HG02588 (cell line): Measurements from ENCODE around the gene RNF213.

Experiments
- ATAC-seq: cut with Tn5 transposase; IDR thresholded peaks from one replicate; pipeline ENCODE4 v1.9.1; 2021; ENCODE audit warnings: mild to moderate bottlenecking, moderate library complexity; ENCODE audit not compliant: unreplicated experiment

Gene RNF213

DNA sequence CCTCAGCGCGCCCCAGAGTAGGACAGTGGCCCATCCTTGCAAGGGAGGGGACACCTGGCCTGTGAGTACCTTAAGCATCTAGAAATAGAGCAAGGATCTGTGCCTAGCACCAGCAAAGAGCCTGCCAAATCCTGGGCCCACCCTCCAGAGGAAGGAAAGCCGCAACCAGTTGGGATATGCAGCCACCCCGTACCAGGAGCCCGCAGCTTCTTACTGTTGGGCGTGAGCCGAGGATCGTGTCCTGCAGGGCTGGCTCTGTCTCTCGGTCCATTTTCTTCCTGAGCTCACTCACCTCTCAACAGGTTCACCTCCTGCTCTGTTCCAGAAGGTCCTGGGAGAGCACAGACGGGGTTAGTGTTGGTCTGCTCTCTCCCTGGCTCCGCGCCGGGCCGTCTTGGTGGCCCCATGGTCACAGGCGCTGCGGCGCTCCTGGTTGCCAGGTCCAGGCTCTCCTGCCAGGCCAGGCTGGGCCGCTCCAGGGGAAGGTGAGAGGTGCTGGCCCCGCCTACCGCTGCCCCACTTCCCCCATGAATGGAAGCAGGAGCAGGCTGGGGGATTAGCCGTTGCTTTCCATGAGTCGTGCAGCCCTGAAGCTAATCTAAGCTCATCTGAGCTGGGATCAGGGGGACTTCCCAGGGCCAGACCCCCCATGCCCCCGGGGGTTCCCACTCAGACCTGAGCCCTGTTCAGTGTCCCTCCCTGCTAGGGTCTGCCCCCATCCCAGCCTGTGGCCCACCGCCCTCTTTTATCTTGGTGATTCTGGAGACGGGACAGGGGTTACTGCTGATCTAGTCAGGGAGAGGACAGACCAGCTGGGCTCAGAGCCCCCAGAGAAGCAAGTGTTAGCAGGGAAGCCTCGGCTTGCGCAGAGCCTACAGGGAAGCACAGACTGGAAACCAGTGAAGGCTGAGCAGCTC is 167.0 kb downstream of the RNF213 start:
- no peak for ATAC-seq

DNA sequence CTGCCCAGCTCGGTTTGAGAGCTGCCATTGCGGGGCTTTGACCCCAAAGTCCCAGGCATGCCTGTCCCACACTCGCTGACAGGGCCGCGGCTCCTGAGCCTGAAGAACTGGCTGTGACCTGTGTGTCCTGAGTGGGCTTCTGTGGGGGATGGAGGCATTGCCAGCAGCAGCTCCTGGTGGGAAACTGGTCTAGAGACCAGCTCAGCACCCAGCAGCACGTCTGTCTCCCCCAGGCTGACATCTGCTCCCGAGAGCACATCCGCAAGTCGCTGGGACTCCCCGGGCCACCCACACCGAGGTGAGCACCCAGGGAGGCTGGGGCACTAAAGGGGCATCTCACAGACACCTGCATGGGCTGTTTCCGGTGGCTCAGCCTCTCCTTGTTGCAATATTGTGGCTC is 167.7 kb downstream of the RNF213 start:
- no peak for ATAC-seq

DNA sequence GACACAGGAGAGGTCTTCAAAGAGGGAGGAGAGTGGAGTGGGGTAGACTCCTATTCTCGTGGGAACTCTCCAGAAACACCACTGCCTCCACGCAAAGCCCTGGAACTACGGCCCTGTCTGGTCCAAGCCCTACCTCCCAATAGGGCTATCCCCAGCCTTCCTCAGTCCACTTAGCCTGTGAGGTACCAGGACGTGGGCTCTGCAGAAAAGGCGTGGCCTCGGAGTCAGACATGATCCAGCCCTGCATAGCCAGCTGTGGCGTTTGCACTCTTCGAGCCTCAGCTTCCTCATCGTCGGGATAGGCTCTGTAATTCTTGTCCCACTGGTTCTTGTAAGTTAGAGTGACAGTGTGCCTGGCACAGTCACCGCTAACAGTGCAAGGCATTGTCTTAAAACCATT is 168.1 kb downstream of the RNF213 start:
- no peak for ATAC-seq

DNA sequence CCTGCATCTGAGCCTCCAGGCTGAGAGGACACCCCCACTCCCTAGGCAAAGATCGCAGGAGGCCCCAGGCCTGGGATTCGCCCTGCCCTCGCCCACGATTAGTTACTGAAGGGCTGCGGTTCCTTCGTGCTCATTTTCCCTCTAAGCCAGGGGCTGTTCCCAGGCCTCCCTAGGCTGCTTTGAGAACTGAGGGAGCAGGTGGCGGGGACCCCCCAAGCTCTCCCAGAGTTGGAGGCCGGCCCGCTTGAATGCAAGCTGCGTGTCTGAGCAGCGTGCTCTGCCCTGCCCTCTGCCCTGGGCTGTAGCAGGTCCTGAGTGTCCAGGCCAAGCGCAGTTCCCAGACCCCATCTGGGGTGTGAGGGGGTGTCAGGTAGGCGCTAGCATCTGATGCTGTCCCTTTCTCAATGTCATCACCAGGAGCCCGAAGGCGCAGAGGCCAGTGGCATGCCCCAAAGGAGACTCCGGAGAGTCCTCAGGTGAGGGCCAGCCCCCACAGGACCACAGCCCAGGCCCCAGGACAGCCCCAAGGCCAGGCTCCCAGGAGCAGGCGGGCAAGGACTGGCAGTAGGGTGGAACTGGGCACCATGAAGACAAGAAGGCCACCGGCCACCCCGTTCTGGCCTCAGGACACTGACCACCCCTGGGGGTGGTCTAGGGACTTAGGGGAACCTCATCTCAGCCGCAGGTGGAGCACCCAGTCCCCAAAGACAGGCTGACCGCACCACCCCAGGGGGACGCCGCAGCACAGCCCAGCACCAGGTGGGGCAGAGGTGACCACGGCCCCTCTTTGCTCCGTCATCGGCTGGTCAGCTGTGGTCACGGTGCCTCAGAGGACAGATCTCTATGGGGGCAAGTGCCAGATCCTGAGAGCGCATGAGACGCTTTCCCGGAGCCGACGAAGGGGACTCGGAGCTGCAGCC is 169.0 kb downstream of the RNF213 start:
- ATAC-seq, result no peak

DNA sequence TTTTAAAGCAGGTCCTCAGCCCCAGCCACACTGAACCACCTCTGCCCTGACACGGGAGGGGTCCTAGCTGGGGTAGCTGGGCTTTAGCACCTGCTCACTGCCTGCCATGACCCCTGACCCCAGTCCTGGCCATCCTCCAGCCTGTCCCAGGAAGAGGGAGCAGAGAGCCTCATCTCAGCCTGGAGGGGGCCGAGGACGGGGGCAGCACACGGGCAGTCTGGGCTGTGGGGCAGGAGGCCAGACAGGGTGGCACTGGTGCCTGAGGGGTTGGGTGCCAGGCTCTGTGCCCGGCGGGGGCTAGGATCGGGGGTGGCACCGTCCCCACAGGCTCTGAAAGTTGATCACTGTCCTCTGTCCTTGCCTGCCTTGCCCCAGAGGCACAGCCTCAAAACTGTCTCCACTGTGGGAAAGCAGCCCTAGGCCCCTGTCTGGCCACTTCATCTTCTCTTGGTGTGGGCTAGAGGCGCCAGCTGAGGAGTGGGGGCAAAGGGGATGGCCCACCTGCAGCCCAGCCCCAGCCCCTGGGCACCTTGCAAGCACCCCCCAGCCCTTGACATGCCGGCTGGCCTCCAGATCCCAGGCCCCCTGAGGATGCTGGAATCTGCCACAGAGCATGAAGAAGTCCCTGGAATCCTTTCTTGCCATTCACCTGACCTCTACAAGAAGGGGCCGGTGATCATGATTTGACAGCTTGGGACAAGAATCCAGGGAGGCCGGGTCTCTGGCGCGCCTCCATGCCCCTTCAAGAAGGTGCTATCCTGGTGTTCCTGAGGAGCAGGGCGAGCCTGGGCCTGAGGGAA is 170.0 kb downstream of the RNF213 start:
- no peak for ATAC-seq

DNA sequence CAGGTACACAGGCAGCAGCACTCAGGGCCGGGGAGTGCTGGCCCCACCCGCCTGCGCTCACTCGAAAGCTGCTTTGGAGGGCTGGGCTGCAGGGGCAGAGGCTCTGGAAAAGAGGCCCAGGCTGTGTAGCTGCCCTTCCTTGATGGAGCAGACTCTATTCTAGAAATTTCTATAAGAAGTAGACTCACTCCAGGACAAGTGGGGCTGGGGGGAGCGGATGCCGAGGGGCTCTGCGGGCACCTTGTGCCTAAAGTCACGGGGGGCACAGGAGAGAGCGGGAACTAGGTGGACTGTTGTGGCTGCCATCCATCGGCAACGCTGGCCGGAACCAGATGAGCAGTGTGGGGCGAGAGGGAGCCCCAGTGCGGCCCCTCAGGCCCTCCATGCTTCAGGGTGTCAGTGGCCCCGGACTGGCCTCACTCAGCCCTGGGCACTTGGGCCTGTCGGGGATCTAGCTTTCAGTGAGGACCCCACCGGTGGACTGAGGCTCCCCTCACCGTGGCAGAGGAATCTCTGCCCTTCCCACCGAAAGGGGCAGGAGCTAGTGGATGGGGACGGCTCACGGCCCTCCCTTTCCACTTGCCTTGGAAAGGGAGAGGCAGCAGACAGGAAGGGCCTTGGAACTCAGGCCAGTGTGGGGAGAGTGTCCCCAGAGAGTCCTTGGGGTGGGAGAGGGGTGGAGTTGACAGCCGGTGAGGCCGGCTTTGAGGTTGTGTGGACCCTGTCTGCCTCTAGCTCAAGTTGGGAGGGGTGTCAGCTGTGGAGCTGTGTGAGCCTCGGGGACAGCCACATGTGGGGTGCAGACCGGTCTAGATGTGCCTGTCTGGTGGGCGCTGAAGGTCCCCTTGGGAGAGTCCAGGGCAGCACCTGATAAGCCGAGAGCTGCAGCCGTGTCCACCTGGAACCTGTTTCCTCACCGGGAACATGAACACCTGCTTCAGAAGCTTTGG is 170.9 kb downstream of the RNF213 start:
- ATAC-seq, result no peak

DNA sequence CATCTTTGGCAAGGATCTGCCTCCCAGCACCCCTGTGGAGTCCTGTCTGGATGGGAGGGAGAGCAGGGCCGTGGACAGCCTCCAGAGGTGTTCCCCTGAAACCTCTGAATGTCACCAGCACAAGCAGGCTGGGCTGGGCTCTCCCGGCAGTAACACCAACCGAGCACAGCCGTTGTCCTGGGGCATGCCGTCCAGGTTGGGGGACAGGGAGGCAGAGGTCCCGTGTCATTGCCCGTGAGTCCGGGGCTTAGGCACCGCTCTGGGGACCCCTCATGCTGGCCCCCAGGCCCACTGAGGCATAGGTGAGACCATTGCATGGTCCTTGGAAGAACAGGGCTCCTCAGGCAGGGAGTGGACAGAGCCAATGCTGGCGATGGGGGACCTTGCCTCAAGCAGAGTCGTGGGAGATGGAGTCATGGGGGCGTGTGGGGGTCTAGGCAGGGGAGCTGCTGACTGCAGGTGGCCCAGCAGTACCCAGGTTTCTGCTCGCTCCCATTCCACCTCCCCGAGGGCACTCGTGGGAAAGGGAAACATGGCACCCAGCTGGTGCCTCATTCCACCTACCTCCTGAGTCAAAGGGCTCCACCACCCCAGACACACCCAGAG is 171.8 kb downstream of the RNF213 start:
- ATAC-seq, result no peak

DNA sequence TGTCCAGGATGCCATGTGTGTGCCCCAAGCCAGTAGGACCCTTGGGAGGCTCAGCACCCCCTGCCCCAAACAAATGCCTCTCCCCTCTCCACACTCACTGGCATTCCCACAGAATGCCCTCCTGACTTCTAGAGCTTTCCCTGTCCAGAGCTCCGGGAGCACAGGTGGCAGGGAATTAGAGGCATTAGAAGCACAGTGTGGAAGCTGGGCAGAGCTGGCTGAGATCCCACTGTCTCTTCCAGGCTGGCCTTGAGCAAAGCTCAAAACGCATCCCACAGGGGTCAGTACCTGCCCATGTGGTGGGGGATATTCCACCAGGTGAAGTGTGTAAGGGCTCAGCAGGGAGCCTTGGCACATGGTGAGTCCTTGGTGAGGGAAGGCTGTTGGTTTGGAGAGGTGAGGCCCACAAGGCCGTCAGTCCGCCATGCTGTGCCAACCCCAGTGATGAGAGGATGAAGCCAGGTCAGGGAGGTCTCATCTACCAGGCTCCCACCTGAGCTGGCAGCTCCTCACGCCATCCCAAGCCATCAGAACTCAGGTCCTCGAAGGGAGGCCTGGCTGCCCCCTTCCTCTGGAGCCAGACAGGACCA is 172.4 kb downstream of the RNF213 start:
- no peak for ATAC-seq

DNA sequence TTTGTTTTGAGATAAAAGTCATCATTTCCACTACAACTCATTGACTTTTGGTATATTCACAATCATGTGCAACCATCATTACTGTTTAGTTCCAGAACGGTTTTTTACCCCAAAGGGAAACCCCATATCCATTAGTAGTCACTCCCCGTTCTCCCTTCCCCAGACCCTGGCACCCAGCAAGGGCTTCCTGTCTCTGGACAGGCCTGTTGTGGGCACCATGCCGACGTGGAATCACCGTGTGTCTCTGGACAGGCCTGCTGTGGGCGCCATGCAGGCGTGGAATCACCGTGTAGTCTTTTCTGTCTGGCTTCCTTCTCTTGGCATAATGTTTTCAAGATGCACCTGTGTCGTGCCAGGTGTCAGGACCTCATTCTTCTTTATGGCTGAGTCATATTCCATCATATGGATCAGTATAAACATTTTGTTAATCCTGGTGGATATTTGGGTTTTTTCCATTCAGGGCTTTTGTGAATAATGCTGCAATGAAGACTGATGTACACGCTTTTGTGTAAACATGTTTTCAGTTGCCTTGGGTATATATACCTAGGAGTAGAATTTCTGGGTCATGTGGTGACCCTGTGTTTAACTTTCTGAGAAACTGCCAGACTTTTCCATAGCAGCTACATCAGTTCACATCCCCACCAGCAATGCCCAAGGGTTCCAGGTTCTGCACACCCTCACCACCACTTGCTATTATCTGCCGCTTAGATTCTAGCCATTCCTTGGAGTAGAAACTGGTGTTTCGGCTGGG is 173.4 kb downstream of the RNF213 start:
- no peak for ATAC-seq

DNA sequence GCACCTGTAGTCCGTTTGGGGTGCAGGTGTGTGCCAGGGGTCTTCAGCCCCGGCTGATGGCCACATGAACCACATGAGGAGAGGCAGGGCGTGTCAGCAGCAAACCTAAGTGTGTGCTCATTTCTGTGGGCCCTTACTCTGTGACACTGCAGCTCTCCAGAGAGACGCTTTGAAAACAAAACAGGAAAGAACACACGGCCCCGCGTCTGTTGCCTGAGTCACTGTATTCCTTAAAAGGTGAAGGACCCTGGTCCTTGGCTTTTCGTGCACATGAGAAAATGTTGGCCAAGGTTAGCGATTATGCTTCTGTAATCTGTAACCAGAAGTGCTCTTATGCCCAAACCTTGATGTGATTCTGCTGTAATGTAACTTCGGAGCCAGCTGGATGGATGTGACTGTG is 176.9 kb downstream of the RNF213 start:
- ATAC-seq, result no peak

DNA sequence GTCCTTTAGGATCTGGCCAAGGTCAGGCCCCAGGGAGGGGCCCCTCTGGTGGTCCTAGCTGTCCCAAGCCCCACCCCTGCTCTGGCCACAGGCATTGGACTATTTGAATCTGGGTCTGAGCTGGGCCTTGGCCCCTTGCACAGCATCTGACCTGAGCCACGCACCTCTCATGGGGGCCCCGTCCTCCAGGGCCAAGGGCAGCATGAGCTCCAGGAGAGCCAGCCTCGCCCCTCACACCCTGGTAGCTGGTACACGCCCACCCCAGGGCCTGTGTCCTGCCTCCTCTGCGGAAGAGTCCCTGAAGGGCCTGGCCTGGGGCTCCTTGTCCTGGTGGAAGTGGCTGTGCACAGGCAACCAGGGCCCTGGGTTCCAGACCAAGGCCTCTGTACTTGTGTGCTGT is 178.2 kb downstream of the RNF213 start:
- ATAC-seq, result no peak

DNA sequence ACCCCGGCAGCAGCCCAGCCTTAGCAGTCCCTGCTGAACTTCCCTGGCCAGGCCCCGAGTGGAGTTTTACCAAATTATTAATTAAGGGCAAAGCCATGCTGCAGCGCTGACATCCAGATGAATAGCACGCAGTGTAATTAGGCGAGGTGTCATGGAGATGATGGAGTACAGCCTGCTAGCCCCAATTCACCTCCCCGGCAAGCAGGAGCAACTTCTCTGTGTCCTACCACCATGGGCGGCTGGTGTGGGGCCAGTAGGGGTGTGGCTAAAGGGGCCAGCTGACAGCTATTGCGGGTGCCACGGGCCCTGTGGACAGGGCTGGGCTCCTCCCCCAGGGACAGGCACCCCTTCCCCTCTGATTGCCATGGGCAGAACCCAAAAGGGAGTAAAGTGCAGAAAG is 178.8 kb downstream of the RNF213 start:
- no peak for ATAC-seq

DNA sequence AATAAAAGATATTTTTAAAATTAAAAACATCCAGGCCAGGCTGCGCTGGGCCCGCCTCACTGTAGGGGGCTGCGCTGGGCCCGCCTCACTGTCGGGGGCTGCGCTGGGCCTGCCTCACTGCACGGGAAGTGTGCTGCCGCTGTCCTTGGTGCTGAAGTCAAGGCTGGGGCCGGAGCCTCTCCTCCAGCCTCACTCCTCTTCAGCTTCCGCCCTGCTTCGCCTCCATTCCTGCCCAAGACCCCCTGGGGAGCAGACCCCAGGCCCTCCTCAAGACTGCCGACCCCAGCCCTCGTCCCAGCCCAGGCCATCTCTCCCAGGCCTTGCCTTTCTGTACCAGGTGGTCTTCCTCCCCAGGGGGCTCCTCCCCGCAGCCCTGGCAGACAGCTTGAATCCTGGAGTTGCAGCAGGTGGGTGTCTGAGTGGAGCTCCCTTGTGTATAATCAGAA is 180.5 kb downstream of the RNF213 start:
- no peak for ATAC-seq

DNA sequence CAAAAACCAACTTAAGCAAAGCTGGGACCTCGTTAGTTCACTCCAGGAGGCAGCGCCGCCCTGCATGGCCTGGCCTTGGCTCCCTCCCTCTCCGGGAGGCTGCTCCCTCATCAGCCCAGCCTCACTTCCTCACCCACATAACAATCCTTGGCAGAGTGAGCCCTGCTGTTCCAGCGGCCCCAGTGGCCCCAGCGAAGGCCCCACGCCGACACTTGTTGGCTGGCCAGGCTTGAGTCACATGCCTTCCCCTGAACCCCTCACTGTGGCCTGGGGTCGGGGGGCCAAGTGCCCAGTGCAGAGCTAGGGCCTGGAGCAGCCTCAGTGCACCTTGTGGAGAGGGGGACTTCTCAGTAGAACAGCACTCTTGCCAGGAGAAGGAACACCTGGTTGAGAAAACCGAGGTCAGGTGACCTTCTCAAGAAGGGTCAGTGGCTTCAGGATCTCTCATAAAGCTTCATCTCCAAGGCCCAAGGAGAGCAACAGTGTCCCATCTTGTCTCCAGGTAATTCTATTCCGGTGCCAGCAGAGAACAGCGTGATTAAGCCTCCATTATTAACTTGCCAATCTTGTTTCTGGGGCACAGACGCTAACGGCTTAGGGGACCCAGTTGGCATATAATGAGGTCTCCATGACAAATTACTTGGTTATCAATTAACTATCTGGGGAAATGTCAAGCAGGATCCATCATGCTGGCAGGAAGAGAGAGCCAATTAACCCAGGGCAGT is 181.1 kb downstream of the RNF213 start:
- no peak for ATAC-seq

DNA sequence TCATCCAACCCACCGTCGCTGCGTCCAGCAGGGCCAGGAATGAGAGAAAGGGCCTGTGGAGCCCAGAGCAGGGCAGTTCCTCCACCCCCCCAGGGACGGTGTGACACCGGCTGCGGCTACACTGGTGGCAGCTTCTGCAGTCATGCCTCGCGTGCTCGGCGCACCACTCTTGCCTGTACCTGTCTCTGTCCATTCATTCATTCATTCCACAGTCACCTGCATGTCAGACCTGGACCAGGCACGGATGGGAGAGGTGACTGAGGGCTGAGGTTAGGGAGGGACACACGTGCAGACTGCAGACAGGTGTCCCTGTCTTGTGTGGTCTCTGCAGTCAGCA is 181.6 kb downstream of the RNF213 start:
- no peak for ATAC-seq

DNA sequence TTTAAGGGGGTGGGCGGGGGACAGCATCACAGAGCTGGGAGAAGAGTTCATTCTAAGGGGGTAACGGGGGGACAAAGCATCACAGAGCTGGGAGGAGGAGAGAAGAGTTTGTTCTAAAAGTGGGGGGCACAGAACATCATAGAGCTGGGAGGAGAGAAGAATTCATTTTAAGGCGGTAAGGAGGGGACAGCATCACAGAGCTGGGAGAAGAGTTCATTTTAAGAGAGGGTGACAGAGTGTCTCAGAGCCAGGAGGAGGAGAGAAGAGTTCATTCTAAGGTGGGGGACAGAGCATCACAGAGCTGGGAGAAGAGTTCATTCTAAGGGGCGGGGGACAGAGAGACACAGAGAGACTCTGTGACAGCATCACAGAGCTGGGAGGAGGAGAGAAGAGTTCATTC is 182.1 kb downstream of the RNF213 start:
- no peak for ATAC-seq

DNA sequence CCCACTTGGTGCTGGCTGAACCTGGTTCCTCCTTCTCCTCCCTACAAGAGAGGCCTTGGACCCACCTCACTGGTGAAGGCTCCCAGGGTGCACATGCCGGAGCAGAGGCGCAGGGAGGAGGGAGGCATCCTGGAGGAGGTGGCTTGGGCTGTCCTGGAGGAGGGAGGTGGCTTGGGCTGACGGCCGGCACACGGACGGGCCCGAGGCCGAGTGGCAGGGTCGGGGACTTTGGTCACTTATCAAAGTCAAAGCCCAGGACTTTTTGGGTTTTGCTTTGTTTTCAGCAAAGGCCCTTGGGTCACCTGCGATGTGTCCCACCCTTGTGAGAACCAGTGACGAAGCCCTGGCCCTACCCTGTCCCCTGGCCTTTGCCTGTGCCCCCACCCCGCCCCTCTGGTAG is 182.8 kb downstream of the RNF213 start:
- no peak for ATAC-seq
